Measurements from ENCODE around the gene PRRT1B.

PRRT1B gene

DNA sequence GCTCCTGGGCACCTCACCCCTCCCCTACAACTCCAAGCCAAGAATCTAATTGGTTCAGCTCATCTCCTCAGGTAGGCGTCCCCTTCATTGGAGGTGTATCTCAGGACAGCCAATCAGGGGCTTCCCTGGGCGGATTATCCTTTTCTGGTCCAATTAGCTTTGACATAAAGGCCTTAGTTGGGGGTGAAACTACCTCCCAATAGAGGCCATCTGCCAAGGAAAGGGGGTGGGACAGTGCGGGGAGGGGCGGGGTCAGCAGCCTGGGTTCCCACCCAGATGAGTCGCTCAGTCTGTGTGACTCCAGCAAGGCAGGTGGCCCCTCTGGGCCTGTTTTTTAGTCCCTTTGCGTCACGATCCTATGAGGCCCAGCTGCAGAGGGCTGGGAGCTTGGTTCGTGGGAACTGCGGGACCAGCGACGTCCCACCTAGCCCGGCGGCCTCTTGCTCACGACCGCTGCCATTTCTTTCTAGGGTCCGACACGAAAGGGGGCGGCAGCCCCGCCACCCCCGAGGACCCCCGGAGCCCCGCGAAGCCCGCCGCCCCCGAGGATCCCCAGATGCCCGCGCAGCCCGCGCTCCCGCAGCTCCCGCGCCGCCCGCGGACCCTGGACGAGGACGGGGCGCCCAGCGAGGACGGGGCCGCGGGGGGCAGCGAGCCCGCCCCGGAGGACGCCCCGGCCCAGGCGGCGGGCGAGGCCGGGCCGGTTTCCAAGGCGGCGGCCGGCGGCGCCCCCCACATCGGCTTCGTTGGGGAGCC is 8.9 kb downstream of the PRRT1B start:
- DNase-seq = no peak

- no peak for DNase-seq
Observed at GRCh38 chr9:131554843-131555351, 9.6 kb downstream of the PRRT1B start.

GRCh38 chr9:131555841-131556673 is 10.7 kb downstream of the PRRT1B start:
- no peak for DNase-seq

GRCh38 chr9:131557855-131558548 is 12.7 kb downstream of the PRRT1B start:
- no peak for DNase-seq

DNA sequence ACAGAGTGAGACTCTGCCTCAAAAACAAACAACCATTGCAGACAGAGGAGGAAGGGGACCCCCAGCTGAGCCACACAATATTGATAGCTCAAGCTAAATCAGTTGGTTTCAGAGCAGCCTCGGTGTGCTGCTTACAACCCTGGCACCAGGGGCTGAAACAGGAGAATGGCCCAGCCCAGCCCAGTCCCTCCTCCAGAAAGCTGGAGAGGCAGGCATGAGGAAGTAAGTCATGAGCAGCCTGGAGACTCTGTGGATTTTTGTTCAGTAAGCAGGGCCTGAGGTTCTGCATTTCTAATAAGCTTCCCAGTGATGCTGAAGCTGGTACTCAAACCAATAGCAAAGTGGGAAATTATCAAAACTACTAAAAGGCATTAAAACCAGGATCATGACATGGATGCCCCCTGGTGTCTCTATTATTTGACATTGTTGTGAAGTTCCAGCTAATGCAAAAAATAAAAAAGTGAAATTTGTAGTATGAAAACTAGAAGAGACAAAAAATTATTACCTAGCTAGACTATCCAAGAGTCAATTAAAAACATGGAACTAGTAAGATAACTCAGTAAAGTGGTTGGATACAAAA is 14.2 kb downstream of the PRRT1B start:
- DNase-seq = no peak

GRCh38 chr9:131562032-131562959 is 17.0 kb downstream of the PRRT1B start:
- DNase-seq = no peak

DNA sequence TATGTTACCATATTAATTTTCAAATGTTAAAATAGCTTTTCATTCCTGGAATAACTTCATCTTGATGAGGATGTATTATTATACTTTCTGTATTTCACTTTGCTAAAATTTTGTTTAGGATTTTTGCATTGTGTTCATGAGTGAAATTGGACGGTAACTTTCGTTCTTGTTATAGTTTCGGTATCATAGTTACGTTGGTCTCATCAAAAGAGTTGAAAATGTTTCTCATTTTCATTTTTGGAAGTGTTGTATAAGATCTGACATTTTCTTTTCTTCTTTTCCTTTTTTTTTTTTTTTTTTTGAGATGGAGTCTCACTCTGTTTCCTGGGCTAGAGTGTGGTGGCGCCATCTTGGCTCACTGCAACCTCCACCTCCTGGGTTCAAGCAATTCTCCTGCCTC is 20.0 kb downstream of the PRRT1B start:
- no peak for DNase-seq

- DNase-seq = no peak
Observed at GRCh38 chr9:131566158-131566557, 20.8 kb downstream of the PRRT1B start.

DNA sequence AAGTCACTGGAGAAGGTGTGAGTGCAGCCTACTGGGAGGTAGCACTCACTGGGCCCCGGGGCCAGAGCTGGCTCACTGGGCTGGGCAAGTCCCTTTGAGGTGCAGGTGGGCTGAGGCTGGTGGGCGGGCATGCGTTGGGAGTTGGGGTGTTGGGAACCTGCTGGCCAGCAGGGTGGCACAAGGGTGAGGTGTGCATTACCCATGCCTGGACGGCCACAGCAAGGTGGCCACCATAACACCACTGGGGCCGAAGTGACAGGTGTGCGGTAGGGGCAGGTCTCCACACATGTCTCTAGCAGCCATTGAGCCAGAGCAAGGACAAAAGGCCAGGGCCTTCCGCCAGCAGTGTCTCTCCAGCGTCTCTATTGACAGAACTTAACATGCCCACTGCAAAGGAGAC is 22.6 kb downstream of the PRRT1B start:
- no peak for DNase-seq

GRCh38 chr9:131574730-131575640 is 29.7 kb downstream of the PRRT1B start:
- no peak for DNase-seq

GRCh38 chr9:131575946-131576853 is 30.9 kb downstream of the PRRT1B start:
- DNase-seq = no peak

DNA sequence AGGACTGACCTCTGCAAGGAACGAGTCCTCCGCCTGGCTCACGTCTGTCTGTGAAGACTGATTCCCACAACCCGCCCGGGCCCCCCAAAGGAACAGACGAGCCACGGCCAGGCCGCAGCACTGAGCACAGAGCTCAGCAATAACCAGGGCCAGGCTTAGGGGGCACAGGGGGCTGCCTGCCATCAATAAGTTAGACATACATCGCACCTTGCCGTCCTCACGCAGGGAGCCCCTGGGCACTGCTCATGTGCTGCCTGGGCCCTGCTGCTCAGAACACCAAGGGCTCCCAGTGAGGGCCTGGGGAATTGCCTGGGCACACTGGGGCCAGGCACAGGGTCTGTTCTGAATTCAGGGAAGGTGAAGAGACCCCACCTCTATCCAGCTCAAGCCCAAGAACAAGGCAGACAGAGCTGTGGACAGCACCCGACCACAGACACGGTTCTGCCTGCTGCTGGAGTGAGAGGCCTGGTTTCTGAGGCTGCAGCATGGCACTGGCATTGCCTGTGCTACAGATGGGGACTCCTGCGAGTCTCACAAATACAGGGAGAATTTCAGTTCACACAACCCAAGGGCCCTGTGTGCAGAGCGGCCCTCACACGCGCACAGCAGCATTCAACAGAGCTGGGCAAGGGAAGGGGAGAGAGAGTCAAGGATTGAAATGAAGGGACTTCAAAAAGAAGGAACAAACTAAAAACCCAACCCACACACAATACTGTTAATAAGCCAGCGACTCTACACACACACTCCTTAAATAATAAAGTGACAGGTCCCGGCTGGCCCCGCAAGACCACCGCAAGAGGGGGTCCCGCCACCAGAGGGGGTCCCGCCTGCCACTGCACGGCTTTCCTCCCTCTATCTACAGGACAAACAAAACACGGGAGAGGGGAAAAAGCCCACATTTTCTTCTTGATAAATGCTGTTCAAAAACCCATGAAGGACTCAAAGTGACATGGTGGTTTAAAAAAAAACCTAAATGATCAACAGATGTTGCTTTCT is 32.0 kb downstream of the PRRT1B start:
- no peak for DNase-seq

GRCh38 chr9:131578021-131578420 is 32.7 kb downstream of the PRRT1B start:
- no peak for DNase-seq

GRCh38 chr9:131578731-131579504 is 33.6 kb downstream of the PRRT1B start:
- peak; percentile 51 to 68 for DNase-seq

DNA sequence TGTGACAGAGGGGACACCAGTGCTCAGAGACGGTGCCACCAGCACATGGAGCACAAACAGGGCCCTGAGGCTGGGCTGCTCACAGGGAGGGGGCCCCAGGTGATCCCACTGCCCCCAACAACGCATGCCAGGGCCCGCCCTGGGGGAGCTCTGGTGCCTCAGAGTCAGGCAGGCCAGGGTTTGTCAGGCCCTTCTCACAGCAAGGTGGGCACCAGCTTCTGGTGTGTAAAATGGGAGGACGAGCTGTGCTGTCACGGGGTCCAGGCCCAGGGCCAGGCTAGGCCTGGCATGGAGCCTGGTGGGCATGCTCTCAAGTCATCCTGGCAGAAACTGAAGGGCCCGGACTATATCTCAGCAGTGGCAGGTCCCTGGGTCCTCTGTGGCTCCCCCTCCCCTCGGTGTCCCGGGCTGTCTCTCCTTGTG is 34.5 kb downstream of the PRRT1B start:
- no peak for DNase-seq

- no peak for DNase-seq
Observed at GRCh38 chr9:131580358-131580757, 35.0 kb downstream of the PRRT1B start.

DNA sequence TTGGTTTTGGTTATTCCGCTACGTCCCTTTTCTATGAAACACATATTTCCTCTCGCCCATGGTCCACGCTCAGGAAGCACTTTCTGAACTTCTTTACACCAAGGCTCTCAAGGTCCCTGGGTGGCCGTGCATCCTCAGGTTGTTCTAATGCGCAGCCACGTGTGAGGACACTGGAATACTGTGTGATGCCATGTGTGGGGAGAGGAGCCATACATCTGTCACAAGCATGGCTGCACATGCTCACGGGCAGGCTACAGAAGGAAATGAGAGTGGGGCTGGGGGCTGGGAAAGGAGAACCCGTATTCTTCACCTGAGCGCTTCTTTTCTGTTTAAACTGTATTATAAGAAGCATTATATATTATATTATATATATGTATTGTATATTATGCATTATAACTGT is 36.7 kb downstream of the PRRT1B start:
- DNase-seq = no peak
